ENCODE data around the gene LRRC4C. TPM values are rescaled to one million over a fixed set of nuclear protein-coding genes. Genes with fewer than 3 reads are reported as not detected.

The LRRC4C gene
- 0.16 and 0.17 TPM in 2 replicates for total RNA-seq

GRCh38 chr11:41459465-41460401 is at the start of gene LRRC4C:
Gene LRRC4C (minus strand): TSS chr11:41459652.

Data from bronchial smooth muscle cell (primary cell).